Measurements from ENCODE around the gene C4BPB.

DNA sequence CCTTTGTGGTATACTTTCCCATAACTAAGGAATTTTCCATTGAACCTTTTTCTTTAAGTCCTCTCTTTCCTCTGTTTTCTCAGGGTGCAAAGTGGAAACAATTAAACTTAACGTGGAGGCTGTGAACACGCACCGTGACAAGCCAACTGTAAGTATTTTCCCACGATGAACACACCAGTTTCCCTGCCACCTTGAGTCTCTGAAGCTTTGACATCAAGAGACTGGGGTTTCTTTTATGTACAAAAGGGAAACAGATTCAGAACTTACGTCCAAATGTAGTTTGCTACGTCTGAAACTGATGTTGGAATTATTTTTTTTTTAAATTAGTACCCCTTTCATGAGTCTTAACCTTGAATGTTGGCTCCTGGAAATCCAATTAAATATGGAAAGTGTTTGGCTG lies 17.2 kb upstream of the C4BPB start:
- no peak for TF ChIP-seq SIN3A (IDR thresholded peaks at IDR 0.05; ENCODE audit: borderline replicate concordance, insufficient read depth, low read length)
- TF ChIP-seq, protein P1, sequence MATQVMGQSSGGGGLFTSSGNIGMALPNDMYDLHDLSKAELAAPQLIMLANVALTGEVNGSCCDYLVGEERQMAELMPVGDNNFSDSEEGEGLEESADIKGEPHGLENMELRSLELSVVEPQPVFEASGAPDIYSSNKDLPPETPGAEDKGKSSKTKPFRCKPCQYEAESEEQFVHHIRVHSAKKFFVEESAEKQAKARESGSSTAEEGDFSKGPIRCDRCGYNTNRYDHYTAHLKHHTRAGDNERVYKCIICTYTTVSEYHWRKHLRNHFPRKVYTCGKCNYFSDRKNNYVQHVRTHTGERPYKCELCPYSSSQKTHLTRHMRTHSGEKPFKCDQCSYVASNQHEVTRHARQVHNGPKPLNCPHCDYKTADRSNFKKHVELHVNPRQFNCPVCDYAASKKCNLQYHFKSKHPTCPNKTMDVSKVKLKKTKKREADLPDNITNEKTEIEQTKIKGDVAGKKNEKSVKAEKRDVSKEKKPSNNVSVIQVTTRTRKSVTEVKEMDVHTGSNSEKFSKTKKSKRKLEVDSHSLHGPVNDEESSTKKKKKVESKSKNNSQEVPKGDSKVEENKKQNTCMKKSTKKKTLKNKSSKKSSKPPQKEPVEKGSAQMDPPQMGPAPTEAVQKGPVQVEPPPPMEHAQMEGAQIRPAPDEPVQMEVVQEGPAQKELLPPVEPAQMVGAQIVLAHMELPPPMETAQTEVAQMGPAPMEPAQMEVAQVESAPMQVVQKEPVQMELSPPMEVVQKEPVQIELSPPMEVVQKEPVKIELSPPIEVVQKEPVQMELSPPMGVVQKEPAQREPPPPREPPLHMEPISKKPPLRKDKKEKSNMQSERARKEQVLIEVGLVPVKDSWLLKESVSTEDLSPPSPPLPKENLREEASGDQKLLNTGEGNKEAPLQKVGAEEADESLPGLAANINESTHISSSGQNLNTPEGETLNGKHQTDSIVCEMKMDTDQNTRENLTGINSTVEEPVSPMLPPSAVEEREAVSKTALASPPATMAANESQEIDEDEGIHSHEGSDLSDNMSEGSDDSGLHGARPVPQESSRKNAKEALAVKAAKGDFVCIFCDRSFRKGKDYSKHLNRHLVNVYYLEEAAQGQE (IDR thresholded peaks at IDR 0.05; ENCODE audit: insufficient read depth in 1 of 2, low read depth in 2 of 2, low read length in 2 of 2), result no peak
- no peak for TF ChIP-seq POLR2AphosphoS5 (IDR thresholded peaks at IDR 0.05; ENCODE audit: low read depth, low read length)
